ENCODE results near the gene GARRE1.
"Not testable (repeated sequence)": the region's sequence is repeated elsewhere in the genome, so short reads cannot be mapped to it uniquely, and the experiment has no call there.

GARRE1 gene

DNA sequence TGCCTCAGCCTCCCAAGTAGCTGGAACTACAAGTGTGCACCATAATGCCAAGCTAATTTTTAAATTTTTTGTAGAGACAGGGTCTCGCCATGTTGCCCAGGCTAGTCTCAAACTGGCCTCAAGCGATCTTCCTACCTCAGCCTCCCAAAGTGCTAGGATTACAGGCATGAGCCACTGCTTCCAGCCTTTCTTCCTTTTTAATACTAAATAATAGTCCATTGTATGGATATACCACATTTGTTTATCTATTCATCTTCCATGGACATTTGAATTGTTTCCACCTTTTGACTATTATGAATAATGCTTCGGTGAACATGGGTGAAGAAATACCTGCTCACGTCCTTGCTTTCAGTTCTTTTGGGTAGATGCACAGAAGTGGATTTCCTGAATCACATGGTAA is 24.4 kb downstream of the GARRE1 start:
- no peaks in the 10 kb centered on the region for H3K9me3 ChIP-seq (ENCODE audit: control extremely low read depth in 1 of 5, control insufficient read depth in 4 of 5, insufficient read depth in 2 of 5, low read depth in 1 of 5, low read length in 4 of 5)
- no peak for DNase-seq
- H3K36me3 ChIP-seq (ENCODE audit: control insufficient read depth in 4 of 4, insufficient read depth in 4 of 4, low read length in 3 of 4) = no peaks in the 10 kb centered on the region
- H3K27ac ChIP-seq (ENCODE audit: insufficient read depth in 1 of 2, low read depth in 1 of 2, low read length in 2 of 2, poor library complexity in 1 of 2, severe bottlenecking in 2 of 2) = no peak overlapping the region
- H3K4me1 ChIP-seq (ENCODE audit: control extremely low read depth in 1 of 4, control insufficient read depth in 4 of 4, insufficient read depth in 4 of 4, low read length in 3 of 4) = no peaks in the 10 kb centered on the region
- no peak overlapping the region for H3K4me3 ChIP-seq (ENCODE audit: control insufficient read depth in 1 of 7, extremely low read depth in 1 of 7, insufficient read depth in 4 of 7, low read depth in 2 of 7, low read length in 6 of 7)
- ChIA-PET CTCF (interaction anchor here (0.6 kb wide), 1 partner anchor 13 kb away, joined by 4 read pairs; no protein-coding TSS in a partner anchor), POLR2A (no interaction called here)
- peaks cover 0 to 14% (median 0%) of the 10 kb centered on the region in 5 experiments for H3K27me3 ChIP-seq (replicated peaks in 2 of 5; ENCODE audit: control insufficient read depth in 4 of 5, insufficient read depth in 5 of 5, low read length in 4 of 5)
- 100% methylated on average over 2 of the region's 4 CpGs for WGBS (ENCODE audit: insufficient coverage)

DNA sequence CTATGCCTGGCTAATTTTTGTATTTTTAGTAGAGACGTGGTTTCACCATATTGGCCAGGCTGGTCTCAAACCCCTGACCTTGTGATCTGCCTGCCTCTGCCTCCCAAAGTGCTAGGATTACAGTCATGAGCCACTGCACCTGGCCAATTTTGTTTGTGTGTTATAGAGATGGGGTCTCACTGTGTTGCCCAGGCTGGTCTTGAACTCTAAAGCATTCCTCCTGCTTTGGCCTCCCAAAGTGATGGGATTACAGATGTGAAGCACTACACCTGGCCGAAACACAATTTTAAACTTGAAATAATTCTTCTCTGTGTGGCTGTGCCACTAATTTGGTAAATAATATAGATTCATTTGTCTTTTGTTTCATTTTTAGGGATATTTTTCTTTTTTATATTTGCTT is 27.1 kb downstream of the GARRE1 start:
- H3K27ac ChIP-seq (ENCODE audit: insufficient read depth in 1 of 2, low read depth in 1 of 2, low read length in 2 of 2, poor library complexity in 1 of 2, severe bottlenecking in 2 of 2); H3K9me3 ChIP-seq (ENCODE audit: control extremely low read depth in 1 of 5, control insufficient read depth in 4 of 5, insufficient read depth in 2 of 5, low read depth in 1 of 5, low read length in 4 of 5); H3K27me3 ChIP-seq (replicated peaks in 2 of 5; ENCODE audit: control insufficient read depth in 4 of 5, insufficient read depth in 5 of 5, low read length in 4 of 5); H3K4me1 ChIP-seq (ENCODE audit: control extremely low read depth in 1 of 4, control insufficient read depth in 4 of 4, insufficient read depth in 4 of 4, low read length in 3 of 4); H3K36me3 ChIP-seq (ENCODE audit: control insufficient read depth in 4 of 4, insufficient read depth in 4 of 4, low read length in 3 of 4); POLR2A ChIA-PET; DNase-seq; CTCF ChIA-PET; H3K4me3 ChIP-seq (ENCODE audit: control insufficient read depth in 1 of 7, extremely low read depth in 1 of 7, insufficient read depth in 4 of 7, low read depth in 2 of 7, low read length in 6 of 7): not testable (repeated sequence)
- 100% methylated on average over 1 of the region's 2 CpGs for WGBS (ENCODE audit: insufficient coverage)

DNA sequence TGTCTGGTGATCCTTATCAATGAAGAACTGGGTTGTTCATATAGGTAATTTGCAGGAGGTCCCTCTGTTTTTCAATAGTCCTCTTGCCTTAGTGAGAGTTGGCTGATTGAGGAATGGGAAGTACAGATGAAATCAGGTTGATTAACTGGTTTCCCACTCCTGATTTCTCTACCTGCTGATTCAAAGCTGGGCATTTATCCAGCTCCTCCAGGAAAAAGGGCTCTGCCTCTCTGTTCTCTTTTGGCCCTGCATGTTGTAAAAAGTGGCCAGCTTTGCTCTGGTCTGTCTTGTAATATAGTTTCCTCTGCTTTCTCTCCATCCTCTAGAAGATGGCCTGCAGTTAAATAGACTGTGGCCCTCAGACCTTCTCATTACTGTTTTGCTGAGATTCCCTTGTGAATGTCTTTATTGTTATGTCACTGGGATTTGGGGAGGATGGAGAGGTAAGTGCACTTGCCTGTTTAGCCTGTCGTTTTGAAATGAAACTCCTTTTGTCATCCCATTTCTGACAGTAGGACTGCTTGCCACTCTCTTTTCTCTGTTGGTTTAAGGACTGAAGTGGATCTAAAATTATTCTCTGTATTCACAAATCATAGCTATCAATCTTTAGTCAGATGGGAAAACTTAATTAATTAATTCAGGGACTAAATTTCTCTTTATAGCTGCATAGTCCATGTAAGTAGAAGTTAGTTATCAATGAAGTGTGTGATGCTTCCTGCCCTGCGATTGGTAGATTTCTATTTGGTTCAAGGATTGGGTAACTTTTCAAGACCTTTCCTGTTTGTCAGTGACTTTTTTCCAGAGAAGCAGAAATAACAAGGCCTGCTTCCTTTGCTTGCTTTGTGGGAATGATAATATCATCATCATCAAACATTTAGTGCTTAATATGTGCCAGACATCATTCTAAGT is 28.5 kb downstream of the GARRE1 start:
- 83% methylated on average over 1 of the region's 2 CpGs for WGBS (ENCODE audit: insufficient coverage)
- Histone ChIP-seq H3K4me3 (ENCODE audit: control insufficient read depth in 1 of 7, extremely low read depth in 1 of 7, insufficient read depth in 4 of 7, low read depth in 2 of 7, low read length in 6 of 7) (no peak overlapping the region), H3K36me3 (ENCODE audit: control insufficient read depth in 4 of 4, insufficient read depth in 4 of 4, low read length in 3 of 4) (no peaks in the 10 kb centered on the region), H3K4me1 (ENCODE audit: control extremely low read depth in 1 of 4, control insufficient read depth in 4 of 4, insufficient read depth in 4 of 4, low read length in 3 of 4) (no peaks in the 10 kb centered on the region), H3K27me3 (replicated peaks in 2 of 5; ENCODE audit: control insufficient read depth in 4 of 5, insufficient read depth in 5 of 5, low read length in 4 of 5) (no peaks in the 10 kb centered on the region), H3K9me3 (ENCODE audit: control extremely low read depth in 1 of 5, control insufficient read depth in 4 of 5, insufficient read depth in 2 of 5, low read depth in 1 of 5, low read length in 4 of 5) (no peaks in the 10 kb centered on the region), H3K27ac (ENCODE audit: insufficient read depth in 1 of 2, low read depth in 1 of 2, low read length in 2 of 2, poor library complexity in 1 of 2, severe bottlenecking in 2 of 2) (no peak overlapping the region)
- ChIA-PET POLR2A (interaction anchor here (0.6 kb wide), 1 partner anchor 20 kb away, joined by 5 read pairs; no protein-coding TSS in a partner anchor), CTCF (no interaction called here)
- no peak for DNase-seq

DNA sequence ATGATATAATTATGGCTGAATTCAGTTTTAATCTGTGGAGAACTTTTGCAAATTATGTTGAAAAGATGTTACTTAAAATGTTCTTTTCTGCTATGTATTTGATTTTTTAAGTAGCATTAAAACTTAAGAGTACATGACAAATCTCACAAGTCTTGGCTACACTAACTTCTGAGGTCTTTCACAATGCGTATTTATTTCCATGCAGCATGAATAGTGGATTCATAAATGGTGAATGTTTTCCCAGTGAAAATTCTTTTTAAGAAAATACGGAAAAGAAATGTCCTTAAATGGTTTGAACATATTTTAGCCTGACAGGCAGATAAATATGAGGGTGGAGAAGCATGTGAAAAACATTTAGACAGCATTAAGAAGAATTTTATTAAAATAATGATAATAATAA is 30.2 kb downstream of the GARRE1 start:
- no peak overlapping the region for H3K27ac ChIP-seq (ENCODE audit: insufficient read depth in 1 of 2, low read depth in 1 of 2, low read length in 2 of 2, poor library complexity in 1 of 2, severe bottlenecking in 2 of 2)
- H3K27me3 ChIP-seq (replicated peaks in 2 of 5; ENCODE audit: control insufficient read depth in 4 of 5, insufficient read depth in 5 of 5, low read length in 4 of 5) = no peaks in the 10 kb centered on the region
- ChIA-PET CTCF (no interaction called here), POLR2A (no interaction called here)
- H3K4me3 ChIP-seq (ENCODE audit: control insufficient read depth in 1 of 7, extremely low read depth in 1 of 7, insufficient read depth in 4 of 7, low read depth in 2 of 7, low read length in 6 of 7) = no peak overlapping the region
- DNase-seq = no peak
- no peaks in the 10 kb centered on the region for H3K4me1 ChIP-seq (ENCODE audit: control extremely low read depth in 1 of 4, control insufficient read depth in 4 of 4, insufficient read depth in 4 of 4, low read length in 3 of 4)
- WGBS (ENCODE audit: insufficient coverage) = 100% methylated on average over 1 of the region's 2 CpGs
- no peaks in the 10 kb centered on the region for H3K36me3 ChIP-seq (ENCODE audit: control insufficient read depth in 4 of 4, insufficient read depth in 4 of 4, low read length in 3 of 4)
- H3K9me3 ChIP-seq (ENCODE audit: control extremely low read depth in 1 of 5, control insufficient read depth in 4 of 5, insufficient read depth in 2 of 5, low read depth in 1 of 5, low read length in 4 of 5) = no peaks in the 10 kb centered on the region

DNA sequence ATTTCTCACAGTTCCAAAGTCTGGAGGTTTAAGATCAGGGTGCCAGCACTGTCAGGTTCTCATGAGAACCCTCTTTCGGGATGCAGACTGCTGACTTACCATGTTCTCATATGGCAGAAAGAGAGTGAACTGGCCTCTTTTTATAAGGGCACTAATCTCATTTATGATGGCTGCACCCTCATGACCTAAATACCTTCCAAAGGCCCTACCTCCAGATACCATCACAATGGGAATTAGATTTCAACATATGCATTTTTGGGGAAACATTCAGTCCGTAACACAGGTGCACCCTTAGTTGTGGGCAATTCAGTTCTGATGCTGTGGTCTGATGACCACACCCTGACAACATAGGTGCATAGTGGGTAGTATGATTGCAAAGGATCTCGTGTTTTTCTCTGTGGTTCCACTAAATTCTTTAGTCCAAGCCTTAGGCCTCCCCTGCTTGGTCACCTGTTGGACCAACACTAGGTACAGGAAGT is 33.3 kb downstream of the GARRE1 start:
- ChIA-PET CTCF (no interaction called here), POLR2A (interaction anchor here (0.6 kb wide), 1 partner anchor 139 kb away, joined by 4 read pairs; no protein-coding TSS in a partner anchor)
- DNase-seq = no peak
- no peak overlapping the region for H3K4me3 ChIP-seq (ENCODE audit: control insufficient read depth in 1 of 7, extremely low read depth in 1 of 7, insufficient read depth in 4 of 7, low read depth in 2 of 7, low read length in 6 of 7)
- H3K9me3 ChIP-seq (ENCODE audit: control extremely low read depth in 1 of 5, control insufficient read depth in 4 of 5, insufficient read depth in 2 of 5, low read depth in 1 of 5, low read length in 4 of 5) = no peaks in the 10 kb centered on the region
- H3K36me3 ChIP-seq (ENCODE audit: control insufficient read depth in 4 of 4, insufficient read depth in 4 of 4, low read length in 3 of 4) = no peaks in the 10 kb centered on the region
- WGBS (ENCODE audit: insufficient coverage) = 94% methylated on average over 2 of the region's 3 CpGs
- no peak overlapping the region for H3K27ac ChIP-seq (ENCODE audit: insufficient read depth in 1 of 2, low read depth in 1 of 2, low read length in 2 of 2, poor library complexity in 1 of 2, severe bottlenecking in 2 of 2)
- H3K27me3 ChIP-seq (replicated peaks in 2 of 5; ENCODE audit: control insufficient read depth in 4 of 5, insufficient read depth in 5 of 5, low read length in 4 of 5) = no peaks in the 10 kb centered on the region
- H3K4me1 ChIP-seq (ENCODE audit: control extremely low read depth in 1 of 4, control insufficient read depth in 4 of 4, insufficient read depth in 4 of 4, low read length in 3 of 4) = no peaks in the 10 kb centered on the region

DNA sequence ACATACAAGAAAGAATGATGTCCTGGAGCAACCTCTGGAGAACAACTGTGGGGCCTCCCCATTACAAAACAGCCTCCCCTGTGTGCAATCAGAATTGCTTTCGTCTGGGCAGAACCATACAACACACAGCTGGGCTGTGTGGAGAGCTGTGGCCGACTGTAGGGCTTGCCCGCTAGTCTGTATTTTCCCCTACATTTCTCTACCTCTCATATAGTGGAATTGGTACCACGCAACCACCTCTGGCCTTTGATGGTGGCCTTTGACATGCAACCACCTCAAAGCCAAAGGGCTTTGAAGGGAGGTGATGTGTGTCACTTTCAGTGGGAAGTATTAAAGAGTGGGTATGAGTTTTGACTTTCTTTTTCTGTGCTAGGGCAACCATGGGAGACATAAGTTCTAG is 34.0 kb downstream of the GARRE1 start:
- no peaks in the 10 kb centered on the region for H3K36me3 ChIP-seq (ENCODE audit: control insufficient read depth in 4 of 4, insufficient read depth in 4 of 4, low read length in 3 of 4)
- ChIA-PET POLR2A (no interaction called here), CTCF (interaction anchor here (1.0 kb wide), 1 partner anchor 17 kb away, joined by 3 read pairs; no protein-coding TSS in a partner anchor)
- no peak overlapping the region for H3K27ac ChIP-seq (ENCODE audit: insufficient read depth in 1 of 2, low read depth in 1 of 2, low read length in 2 of 2, poor library complexity in 1 of 2, severe bottlenecking in 2 of 2)
- no peak for DNase-seq
- no peak overlapping the region for H3K4me3 ChIP-seq (ENCODE audit: control insufficient read depth in 1 of 7, extremely low read depth in 1 of 7, insufficient read depth in 4 of 7, low read depth in 2 of 7, low read length in 6 of 7)
- no peaks in the 10 kb centered on the region for H3K4me1 ChIP-seq (ENCODE audit: control extremely low read depth in 1 of 4, control insufficient read depth in 4 of 4, insufficient read depth in 4 of 4, low read length in 3 of 4)
- no CpG with 5 or more reads among the region's 4 CpGs for WGBS (ENCODE audit: insufficient coverage)
- H3K27me3 ChIP-seq (replicated peaks in 2 of 5; ENCODE audit: control insufficient read depth in 4 of 5, insufficient read depth in 5 of 5, low read length in 4 of 5) = no peaks in the 10 kb centered on the region
- H3K9me3 ChIP-seq (ENCODE audit: control extremely low read depth in 1 of 5, control insufficient read depth in 4 of 5, insufficient read depth in 2 of 5, low read depth in 1 of 5, low read length in 4 of 5) = no peaks in the 10 kb centered on the region

DNA sequence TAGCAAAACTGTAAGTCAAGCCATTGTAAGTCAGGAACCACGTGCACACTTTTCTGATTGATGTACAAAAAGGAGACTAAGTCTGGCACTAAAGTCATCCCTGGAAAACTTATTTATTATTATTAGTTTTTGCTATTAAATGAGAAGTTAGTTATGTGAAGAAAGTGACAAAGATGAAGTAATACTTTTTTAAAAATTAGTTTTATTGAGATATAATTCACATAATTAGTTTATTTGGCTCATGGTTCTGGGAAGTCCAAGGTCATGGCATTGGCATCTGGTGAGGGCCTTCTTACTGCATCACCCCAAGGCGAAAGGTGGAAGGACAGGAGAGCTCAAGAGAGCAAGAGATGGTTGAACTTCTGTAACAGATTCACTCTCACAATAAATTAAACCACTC is 36.9 kb downstream of the GARRE1 start:
- no peak overlapping the region for H3K27ac ChIP-seq (ENCODE audit: insufficient read depth in 1 of 2, low read depth in 1 of 2, low read length in 2 of 2, poor library complexity in 1 of 2, severe bottlenecking in 2 of 2)
- POLR2A ChIA-PET = no interaction called here
- no peaks in the 10 kb centered on the region for H3K9me3 ChIP-seq (ENCODE audit: control extremely low read depth in 1 of 5, control insufficient read depth in 4 of 5, insufficient read depth in 2 of 5, low read depth in 1 of 5, low read length in 4 of 5)
- CTCF ChIA-PET = no interaction called here
- H3K4me1 ChIP-seq (ENCODE audit: control extremely low read depth in 1 of 4, control insufficient read depth in 4 of 4, insufficient read depth in 4 of 4, low read length in 3 of 4) = no peaks in the 10 kb centered on the region
- no peak for DNase-seq
- no peaks in the 10 kb centered on the region for H3K36me3 ChIP-seq (ENCODE audit: control insufficient read depth in 4 of 4, insufficient read depth in 4 of 4, low read length in 3 of 4)
- 92% methylated on average over 2 of the region's 2 CpGs for WGBS (ENCODE audit: insufficient coverage)
- no peaks in the 10 kb centered on the region for H3K27me3 ChIP-seq (replicated peaks in 2 of 5; ENCODE audit: control insufficient read depth in 4 of 5, insufficient read depth in 5 of 5, low read length in 4 of 5)
- H3K4me3 ChIP-seq (ENCODE audit: control insufficient read depth in 1 of 7, extremely low read depth in 1 of 7, insufficient read depth in 4 of 7, low read depth in 2 of 7, low read length in 6 of 7) = no peak overlapping the region
